ENCODE measurements around the gene SLFN12L. TPM values are rescaled to one million over a fixed set of nuclear protein-coding genes. Genes with fewer than 3 reads are reported as not detected.

The SLFN12L gene
- polyA plus RNA-seq, 1 of the 3 experiments (the other 2 are of a cell fraction) = not detected

GRCh38 chr17:35584061-35584460 lies 46.6 kb upstream of the SLFN12L start:
- ChIA-PET POLR2A (no interaction called here), CTCF (no interaction called here)
- Histone ChIP-seq H2AFZ (ENCODE audit: low read depth) (no peak overlapping the region), H3K9me3 (no peaks in the 10 kb centered on the region), H3K4me1 (ENCODE audit: control insufficient read depth in 1 of 2, insufficient read depth in 2 of 2, low read depth in 1 of 2, low read length in 1 of 2) (peaks cover 0 to 16% of the 10 kb centered on the region in 2 experiments; a peak in 3 of 4 replicates), H3K9me2 (no peaks in the 10 kb centered on the region), H3K4me2 (no peak overlapping the region), H3K27me3 (ENCODE audit: insufficient read depth) (no peaks in the 10 kb centered on the region), H3K27ac (ENCODE audit: low read depth in 2 of 2, low read length in 1 of 2) (no peak overlapping the region), H3K9ac (no peak overlapping the region), H3K4me3 (ENCODE audit: low read depth in 2 of 2, low read length in 1 of 2) (no peak overlapping the region), H3K36me3 (replicated peaks in 1 of 2; ENCODE audit: control insufficient read depth in 1 of 2, insufficient read depth in 2 of 2, low read length in 1 of 2) (no peaks in the 10 kb centered on the region), H3K79me2 (ENCODE audit: insufficient read depth) (peaks cover 28% of the 10 kb centered on the region), H4K20me1 (ENCODE audit: insufficient read depth) (peaks cover 2% of the 10 kb centered on the region; the same call in 1 of the 2 replicates), H3F3A (replicated peaks; ENCODE audit: insufficient read depth) (no peaks in the 10 kb centered on the region)
- no peak for TF ChIP-seq FOSL2 (IDR thresholded peaks at IDR 0.05; ENCODE audit: borderline replicate concordance, low read depth)
- no peak for TF ChIP-seq USF2 (IDR thresholded peaks at IDR 0.05; ENCODE audit: borderline replicate concordance, low read depth, low read length)
- no peak for TF ChIP-seq IRF3 (IDR thresholded peaks at IDR 0.05; ENCODE audit: low read depth, low read length)
- no peak for TF ChIP-seq MAX (IDR thresholded peaks at IDR 0.05; ENCODE audit: low read depth)
- WGBS (ENCODE audit: low lambda C conversion rate) = 86% methylated on average over 1 of the region's 1 CpG
- DNase-seq = no peak

- CTCF ChIA-PET = interaction anchor here (1.0 to 2.6 kb wide), 7 partner anchors 10 to 230 kb away, joined by 3 to 17 read pairs (median 5); partner anchors contain the start of gene TAF15
- Histone ChIP-seq H3K4me3 (ENCODE audit: low read depth in 2 of 2, low read length in 1 of 2) (peak overlapping the region; percentile 89 to 94), H3K4me2 (peak overlapping the region; percentile 94), H3K9me2 (no peaks in the 10 kb centered on the region), H4K20me1 (ENCODE audit: insufficient read depth) (no peaks in the 10 kb centered on the region), H3K79me2 (ENCODE audit: insufficient read depth) (peaks cover 24% of the 10 kb centered on the region), H2AFZ (ENCODE audit: low read depth) (peak overlapping the region; percentile 85), H3K27ac (ENCODE audit: low read depth in 2 of 2, low read length in 1 of 2) (peak overlapping the region; percentile 58 to 93), H3K4me1 (ENCODE audit: control insufficient read depth in 1 of 2, insufficient read depth in 2 of 2, low read depth in 1 of 2, low read length in 1 of 2) (peaks cover 0 to 16% of the 10 kb centered on the region in 2 experiments; a peak in 3 of 4 replicates), H3K9me3 (no peaks in the 10 kb centered on the region), H3K36me3 (replicated peaks in 1 of 2; ENCODE audit: control insufficient read depth in 1 of 2, insufficient read depth in 2 of 2, low read length in 1 of 2) (peaks cover 10 to 23% of the 10 kb centered on the region in 2 experiments), H3K27me3 (ENCODE audit: insufficient read depth) (no peaks in the 10 kb centered on the region), H3K9ac (peak overlapping the region; percentile 90), H3F3A (replicated peaks; ENCODE audit: insufficient read depth) (peaks cover 25% of the 10 kb centered on the region)
- TF ChIP-seq GABPA (IDR thresholded peaks at IDR 0.05; ENCODE audit: low read depth) (no peak), JUND (IDR thresholded peaks at IDR 0.05) (no peak)
- DNase-seq = peak; percentile 10
- POLR2A ChIA-PET = interaction anchor here (0.6 to 3.8 kb wide), 7 partner anchors 8 to 1819 kb away, joined by 3 to 27 read pairs (median 4); partner anchors contain the start of genes AP2B1, RASL10B and TAF15
- 5% methylated on average over 11 of the region's 11 CpGs for WGBS (ENCODE audit: low lambda C conversion rate)
Observed at GRCh38 chr17:35578929-35579432, 41.5 kb upstream of the SLFN12L start.
